ACC112 (cell line): ENCODE results near the gene CX3CL1.
"Not testable (repeated sequence)": the region's sequence is repeated elsewhere in the genome, so short reads cannot be mapped to it uniquely, and the experiment has no call there.

Source experiments
- H2AFZ ChIP-seq: fragments of 200-600 bp; sonication (generic); one replicate; pipeline ENCODE4 v1.6.0; 2017; ENCODE audit warnings: antibody characterized with exemption, low read length; ENCODE audit not compliant: unreplicated experiment
- H3K27ac ChIP-seq: fragments of 200-600 bp; sonication (generic); 2 replicates; pipeline ENCODE4 v1.5.1; 2014; ENCODE audit warnings: low read depth, mild to moderate bottlenecking, antibody characterized with exemption, low read length, moderate library complexity
- H3K27me3 ChIP-seq: fragments of 200-600 bp; sonication (generic); 2 replicates; pipeline ENCODE4 v1.6.1; 2014; ENCODE audit warnings: mild to moderate bottlenecking, antibody characterized with exemption, low read length, moderate library complexity, mixed read lengths; ENCODE audit not compliant: insufficient read depth
- H3K36me3 ChIP-seq: fragments of 200-600 bp; sonication (generic); 2 replicates; pipeline ENCODE4 v1.6.1; 2016; ENCODE audit warnings: mild to moderate bottlenecking, antibody characterized with exemption, low read length, moderate library complexity, mixed read lengths; ENCODE audit not compliant: insufficient read depth
- H3K4me1 ChIP-seq: fragments of 200-600 bp; sonication (generic); one replicate; pipeline ENCODE4 v1.6.1; 2016; ENCODE audit warnings: low read length, mixed read lengths; ENCODE audit not compliant: insufficient read depth, unreplicated experiment, control insufficient read depth
- H3K4me3 ChIP-seq: fragments of 200-600 bp; sonication (generic); 2 replicates; pipeline ENCODE4 v1.5.1; 2014; ENCODE audit warnings: mild to moderate bottlenecking, low read depth, low read length
- H3K79me2 ChIP-seq: fragments of 200-600 bp; sonication (generic); one replicate; pipeline ENCODE4 v1.6.0; 2016; ENCODE audit warnings: low read length; ENCODE audit not compliant: control insufficient read depth, unreplicated experiment, insufficient read depth

Gene CX3CL1

DNA sequence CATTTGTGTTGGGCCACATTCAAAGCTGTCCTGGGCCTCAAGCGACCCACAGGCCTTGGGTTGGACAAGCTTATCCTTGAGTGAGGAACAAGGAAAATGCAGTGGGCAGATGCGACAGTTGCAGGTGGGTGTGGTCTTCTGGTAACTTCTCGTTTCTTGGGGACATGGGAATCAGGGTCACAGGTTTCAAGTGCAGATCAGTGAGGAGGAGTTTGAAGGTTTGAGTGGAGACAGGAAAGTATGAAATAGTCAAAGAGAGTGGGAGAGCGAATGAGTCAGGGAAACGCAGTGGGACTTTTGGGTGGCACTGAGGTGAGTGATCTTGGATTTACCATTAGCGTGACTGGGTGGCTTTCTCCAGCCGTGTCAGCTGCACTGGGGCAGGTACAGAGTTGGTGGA lies 29.1 kb upstream of the CX3CL1 start:
- Histone ChIP-seq H3K36me3 (no peaks in the 10 kb centered on the region), H3K27me3 (peaks cover 19% of the 10 kb centered on the region), H3K4me3 (no peak overlapping the region), H2AFZ (no peak overlapping the region), H3K4me1 (peaks cover 15% of the 10 kb centered on the region), H3K27ac (no peak overlapping the region), H3K79me2 (no peaks in the 10 kb centered on the region)

DNA sequence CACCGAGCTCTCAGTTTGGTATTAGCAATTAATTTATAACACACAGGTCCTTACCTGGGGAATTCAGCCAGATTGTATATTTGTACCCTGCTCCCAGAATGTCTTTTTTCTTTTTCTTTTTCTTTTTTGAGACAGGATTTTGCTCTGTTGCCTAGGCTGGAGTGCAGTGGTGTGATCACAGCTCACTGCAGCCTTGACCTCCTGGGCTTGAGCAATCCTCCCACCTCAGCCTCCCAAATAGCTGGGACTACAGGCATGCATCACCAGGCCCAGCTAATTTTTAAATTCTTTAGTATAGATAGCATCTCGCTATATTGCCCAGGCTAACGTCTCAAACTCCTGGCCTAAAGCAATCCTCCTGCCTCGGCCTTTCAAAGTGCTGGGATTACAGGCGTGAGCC lies 28.2 kb upstream of the CX3CL1 start:
- H3K27ac ChIP-seq, H3K36me3 ChIP-seq, H3K4me3 ChIP-seq, H3K79me2 ChIP-seq, H2AFZ ChIP-seq: not testable (repeated sequence)
- Histone ChIP-seq H3K4me1 (peaks cover 15% of the 10 kb centered on the region), H3K27me3 (peaks cover 26% of the 10 kb centered on the region)

DNA sequence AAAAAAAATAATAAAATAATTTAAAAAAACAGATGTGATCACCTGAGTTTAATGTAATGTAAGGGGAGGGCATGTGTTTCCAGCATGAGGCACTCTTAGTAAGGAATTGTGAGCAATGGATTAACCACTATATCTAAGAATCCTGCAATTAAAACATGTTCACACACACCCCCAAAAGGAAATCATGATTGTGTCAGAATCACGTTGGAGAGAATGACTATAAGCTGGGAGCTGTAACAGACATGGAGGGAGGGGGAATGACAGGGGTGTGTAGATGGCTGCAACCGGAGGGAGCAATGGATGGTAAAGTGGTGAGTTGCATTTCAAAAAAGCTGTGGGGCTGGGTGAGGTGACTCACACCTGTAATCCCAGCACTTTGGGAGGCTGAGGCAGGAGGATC lies 27.3 kb upstream of the CX3CL1 start:
- Histone ChIP-seq H3K36me3 (no peaks in the 10 kb centered on the region), H3K4me1 (peaks cover 15% of the 10 kb centered on the region), H3K4me3 (no peak overlapping the region), H3K27ac (no peak overlapping the region), H3K79me2 (no peaks in the 10 kb centered on the region), H2AFZ (no peak overlapping the region), H3K27me3 (peaks cover 36% of the 10 kb centered on the region)

DNA sequence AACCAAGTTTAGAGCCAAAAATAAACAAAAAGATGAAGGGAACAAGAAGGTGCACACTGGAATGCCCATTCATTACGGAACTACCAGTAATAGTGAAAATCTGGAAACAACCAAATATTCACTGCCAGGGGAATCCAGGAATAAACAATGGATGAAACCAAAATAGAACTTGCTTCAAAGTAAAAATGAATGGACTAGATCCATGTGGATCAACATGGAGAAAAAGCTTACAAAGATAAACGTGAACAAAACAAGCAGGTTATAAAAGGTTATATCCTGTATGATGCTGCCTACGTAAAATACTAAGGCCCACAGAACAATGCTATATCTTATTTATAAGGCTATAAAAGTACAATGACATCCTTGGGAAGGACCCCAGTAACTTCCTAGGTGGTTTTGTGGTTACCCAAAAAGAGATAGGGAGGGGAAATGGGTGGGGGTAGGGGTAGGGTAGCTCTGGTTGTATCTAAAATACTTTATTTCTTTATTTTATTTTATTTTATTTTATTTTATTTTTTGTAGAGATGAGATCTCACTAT lies 26.6 kb upstream of the CX3CL1 start:
- no peak overlapping the region for H2AFZ ChIP-seq
- peaks cover 14% of the 10 kb centered on the region for H3K4me1 ChIP-seq
- H3K36me3 ChIP-seq, result no peaks in the 10 kb centered on the region
- H3K27ac ChIP-seq, result no peak overlapping the region
- H3K4me3 ChIP-seq, result no peak overlapping the region
- H3K79me2 ChIP-seq, result no peaks in the 10 kb centered on the region
- H3K27me3 ChIP-seq, result peaks cover 41% of the 10 kb centered on the region

DNA sequence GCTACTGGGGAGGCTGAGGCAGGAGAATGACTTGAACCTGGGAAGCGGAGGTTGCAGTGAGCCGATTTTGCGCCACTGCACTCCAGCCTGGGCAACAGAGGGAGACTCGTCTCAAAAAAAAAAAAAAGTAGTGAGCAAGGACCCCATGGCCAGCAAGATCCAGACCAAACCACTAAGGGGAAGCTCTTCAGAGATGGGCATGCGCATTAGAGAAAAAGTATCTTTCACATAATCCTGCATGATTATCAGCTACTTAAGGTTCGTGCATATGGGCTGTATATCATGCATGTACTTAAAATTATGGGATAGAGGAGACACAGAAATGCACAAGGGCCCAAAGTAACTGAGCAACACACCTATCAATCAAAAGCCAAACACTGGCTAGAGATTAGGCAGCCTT lies 24.4 kb upstream of the CX3CL1 start:
- Histone ChIP-seq H2AFZ (no peak overlapping the region), H3K36me3 (no peaks in the 10 kb centered on the region), H3K4me3 (no peak overlapping the region), H3K79me2 (no peaks in the 10 kb centered on the region), H3K4me1 (no peaks in the 10 kb centered on the region), H3K27ac (no peak overlapping the region), H3K27me3 (peaks cover 44% of the 10 kb centered on the region)

DNA sequence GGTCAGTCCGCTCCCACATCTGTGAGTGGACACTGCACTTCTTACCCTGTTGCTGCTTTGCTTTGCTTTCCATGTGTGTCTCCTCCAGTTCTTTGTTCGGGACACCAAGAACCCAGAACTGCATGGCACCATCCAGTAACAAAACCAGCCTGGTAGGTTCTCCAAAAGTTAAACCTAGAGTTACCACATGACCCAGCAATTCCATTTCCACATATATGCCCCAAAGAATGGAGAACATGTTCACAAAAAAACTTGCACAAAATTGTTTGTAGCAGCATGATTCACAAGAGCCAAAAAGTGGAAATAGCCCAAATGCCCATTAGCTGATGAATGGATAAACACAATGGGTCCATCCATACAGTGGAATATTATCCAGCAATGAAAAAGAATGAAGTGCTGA lies 24.0 kb upstream of the CX3CL1 start:
- no peaks in the 10 kb centered on the region for H3K36me3 ChIP-seq
- H3K4me3 ChIP-seq, result no peak overlapping the region
- H3K27me3 ChIP-seq, result peaks cover 44% of the 10 kb centered on the region
- H3K79me2 ChIP-seq, result no peaks in the 10 kb centered on the region
- no peak overlapping the region for H2AFZ ChIP-seq
- H3K4me1 ChIP-seq, result no peaks in the 10 kb centered on the region
- no peak overlapping the region for H3K27ac ChIP-seq

DNA sequence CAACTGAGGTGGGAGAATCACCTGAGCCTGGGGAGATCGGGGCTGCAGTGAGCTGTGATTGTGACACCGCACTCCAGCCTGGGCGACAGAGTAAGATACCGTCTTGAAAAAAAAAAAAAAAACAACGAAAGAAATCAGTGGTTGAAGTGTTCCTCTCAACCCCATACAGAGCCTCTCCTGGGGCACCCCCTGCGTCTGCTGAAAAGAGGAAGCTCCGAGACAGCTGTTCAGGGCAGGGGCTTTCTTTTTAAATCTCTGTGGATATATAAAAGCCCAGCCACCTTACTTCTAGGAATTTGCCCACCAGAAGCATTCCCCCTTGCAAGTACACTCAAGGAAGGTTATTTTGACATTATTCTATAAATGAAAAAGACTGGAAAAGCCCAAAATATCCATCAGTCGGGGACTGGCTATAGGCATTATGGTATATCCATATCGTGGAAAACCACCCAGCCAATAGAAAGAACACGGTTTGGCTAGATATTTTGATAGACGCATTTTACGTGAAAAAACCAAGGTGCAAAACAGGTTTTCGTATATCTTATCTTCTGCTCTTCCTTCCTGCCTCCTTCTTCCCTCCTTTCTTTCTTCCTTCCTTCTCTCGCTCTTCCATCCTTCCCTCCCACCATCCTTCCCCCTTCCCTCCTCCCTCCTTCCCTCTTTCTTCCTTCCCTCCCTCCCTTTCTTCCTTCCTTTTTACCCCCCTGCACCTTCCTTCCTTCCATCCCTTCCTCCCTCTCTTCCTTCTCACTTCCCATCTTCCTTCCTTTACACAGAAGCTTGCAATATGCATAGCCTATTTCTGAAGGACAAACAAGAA lies 22.9 kb upstream of the CX3CL1 start:
- H3K36me3 ChIP-seq, result no peaks in the 10 kb centered on the region
- no peak overlapping the region for H2AFZ ChIP-seq
- peaks cover 44% of the 10 kb centered on the region for H3K27me3 ChIP-seq
- no peaks in the 10 kb centered on the region for H3K79me2 ChIP-seq
- H3K4me3 ChIP-seq, result no peak overlapping the region
- H3K27ac ChIP-seq, result no peak overlapping the region
- no peaks in the 10 kb centered on the region for H3K4me1 ChIP-seq

DNA sequence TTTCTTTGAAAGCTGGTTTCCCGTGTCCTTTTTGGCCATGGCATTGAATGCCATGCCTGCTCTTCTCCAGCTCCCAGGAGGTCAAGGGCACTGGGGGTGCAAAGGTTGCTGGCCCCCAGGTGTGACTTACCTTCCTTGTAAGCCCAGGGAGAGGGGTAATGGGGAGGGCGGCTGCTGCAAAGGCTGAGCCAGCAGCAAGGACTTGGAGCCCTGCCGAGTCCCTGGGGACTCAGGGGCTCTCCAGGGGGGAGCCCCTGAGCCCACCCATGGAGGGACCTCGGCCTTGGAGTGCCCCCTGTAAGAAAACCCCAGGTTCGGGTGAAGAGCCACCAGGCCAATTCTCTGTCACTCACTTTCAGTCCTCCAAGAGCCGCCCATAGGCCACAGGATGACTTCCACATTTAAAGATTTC lies 19.6 kb upstream of the CX3CL1 start:
- H3K79me2 ChIP-seq, result no peaks in the 10 kb centered on the region
- H3K27ac ChIP-seq, result no peak overlapping the region
- peaks cover 31% of the 10 kb centered on the region for H3K27me3 ChIP-seq
- H3K36me3 ChIP-seq, result no peaks in the 10 kb centered on the region
- no peak overlapping the region for H3K4me3 ChIP-seq
- no peak overlapping the region for H2AFZ ChIP-seq
- H3K4me1 ChIP-seq, result no peaks in the 10 kb centered on the region

DNA sequence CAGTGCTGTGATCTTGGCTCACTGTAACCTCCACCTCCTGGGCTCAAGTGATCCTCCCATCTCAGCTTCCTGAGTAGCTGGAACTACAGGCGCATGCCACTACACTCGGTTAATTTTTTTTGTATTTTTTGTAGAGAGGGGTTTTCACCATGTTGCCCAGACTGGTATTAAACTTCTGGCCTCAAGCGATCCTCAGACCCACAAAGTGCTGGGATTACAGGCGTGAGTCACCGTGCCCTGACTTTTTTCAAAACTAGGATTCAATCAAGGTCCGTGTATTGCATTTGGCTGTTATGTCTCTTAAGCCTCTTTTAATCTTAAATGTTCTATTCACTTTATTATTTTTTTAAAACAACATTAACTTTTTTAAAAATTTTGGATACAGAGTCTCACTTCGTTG lies 18.0 kb upstream of the CX3CL1 start:
- H3K36me3 ChIP-seq, result no peaks in the 10 kb centered on the region
- no peak overlapping the region for H3K4me3 ChIP-seq
- H3K4me1 ChIP-seq, result no peaks in the 10 kb centered on the region
- no peak overlapping the region for H3K27ac ChIP-seq
- H3K79me2 ChIP-seq, result no peaks in the 10 kb centered on the region
- peaks cover 15% of the 10 kb centered on the region for H3K27me3 ChIP-seq
- no peak overlapping the region for H2AFZ ChIP-seq

DNA sequence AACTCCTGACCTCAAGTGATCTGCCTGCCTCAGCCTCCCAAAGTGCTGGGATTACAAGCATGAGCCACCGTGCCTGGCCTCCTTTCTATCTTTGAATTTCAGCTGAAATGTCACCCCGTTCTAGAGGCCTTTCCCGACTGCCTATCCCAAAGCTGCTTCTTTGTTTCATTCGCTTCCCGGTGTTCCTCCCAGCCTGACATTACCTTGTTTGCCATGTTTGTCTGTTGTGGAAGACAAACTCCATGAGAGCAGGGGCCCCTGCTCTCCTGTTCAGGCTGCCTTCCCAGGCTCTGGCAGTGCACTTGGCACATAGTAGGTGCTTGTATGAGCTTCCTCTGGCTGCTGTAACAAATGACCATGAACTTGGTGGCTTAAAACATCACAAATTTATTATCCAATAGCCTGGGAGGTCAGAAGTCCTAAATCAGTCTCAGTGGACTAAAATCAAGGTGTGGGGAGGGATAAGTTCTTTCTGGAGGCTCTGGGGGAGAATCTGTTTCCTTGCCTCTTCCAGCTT lies 16.3 kb upstream of the CX3CL1 start:
- Histone ChIP-seq H3K79me2 (no peaks in the 10 kb centered on the region), H2AFZ (no peak overlapping the region), H3K4me3 (no peak overlapping the region), H3K27me3 (0 out of 2 replicates have a peak, but pooled peaks cover 3% of the 10 kb centered on the region), H3K27ac (no peak overlapping the region), H3K36me3 (no peaks in the 10 kb centered on the region), H3K4me1 (no peaks in the 10 kb centered on the region)

DNA sequence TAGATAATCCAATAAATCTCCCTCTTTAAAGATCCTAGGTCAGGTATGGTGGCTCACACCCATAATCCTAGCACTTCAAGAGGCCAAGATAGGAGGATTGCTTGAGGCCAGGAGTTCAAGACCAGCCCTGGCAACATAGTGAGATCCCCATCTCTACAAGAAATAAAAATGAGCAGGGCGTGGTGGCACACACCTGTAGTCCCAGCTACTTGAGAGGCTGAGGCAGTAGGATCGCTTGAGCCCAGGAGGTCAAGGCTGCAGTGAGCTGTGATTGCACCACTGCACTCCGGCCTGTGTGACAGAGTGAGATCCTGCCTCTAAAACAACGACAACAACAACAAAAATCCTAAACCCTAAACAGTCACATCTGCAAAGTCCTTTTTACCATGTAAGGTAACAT lies 15.7 kb upstream of the CX3CL1 start:
- Histone ChIP-seq H3K27ac (no peak overlapping the region), H3K4me1 (no peaks in the 10 kb centered on the region), H3K27me3 (0 out of 2 replicates have a peak, but pooled peaks cover 3% of the 10 kb centered on the region), H2AFZ (no peak overlapping the region), H3K4me3 (no peak overlapping the region), H3K79me2 (no peaks in the 10 kb centered on the region), H3K36me3 (no peaks in the 10 kb centered on the region)
